Middle frontal gyrus (tissue), 1 donor: Measurements from ENCODE around the gene CELF2.

Experiments
- DNase-seq: peaks from one replicate; pipeline ENCODE4 v3.0.0-alpha.2; 2015; ENCODE audit warnings: low spot score; ENCODE audit errors: extremely low spot score

The CELF2 gene

DNA sequence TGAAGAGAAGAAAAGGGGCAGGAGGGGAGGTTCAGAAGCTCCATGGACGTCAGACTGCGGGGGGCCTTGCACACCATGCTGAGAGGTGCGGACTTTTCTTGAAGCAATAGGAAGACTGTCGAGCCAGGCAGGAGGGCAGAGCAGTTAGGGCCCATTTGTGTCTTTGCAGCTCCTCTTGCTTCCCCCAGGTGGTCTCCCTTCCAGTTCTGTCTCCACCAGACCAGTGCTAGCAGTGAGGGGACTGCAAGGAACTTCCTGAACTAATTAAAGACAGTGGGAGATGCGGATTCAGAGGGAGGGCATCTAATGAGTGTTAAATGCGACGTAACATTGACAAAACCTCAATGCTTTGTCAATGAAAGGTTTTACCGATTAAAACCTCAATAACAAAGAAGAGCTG lies 368.4 kb downstream of the CELF2 start:
- DNase-seq, result no peak
